GM10266 (cell line): ENCODE results near the gene MFSD12.

Experiments
- DNase-seq: peaks from one replicate; pipeline ENCODE4 v3.0.0; 2012; ENCODE audit errors: extremely low spot score
- TF ChIP-seq, protein P1 (sequence below): IDR thresholded peaks from 2 replicates; pipeline ENCODE4 v1.5.1; 2012; ENCODE audit warnings: mild to moderate bottlenecking, low read depth; ENCODE audit not compliant: control insufficient read depth, insufficient read depth; ENCODE audit errors: missing control alignments

MFSD12 gene

DNA sequence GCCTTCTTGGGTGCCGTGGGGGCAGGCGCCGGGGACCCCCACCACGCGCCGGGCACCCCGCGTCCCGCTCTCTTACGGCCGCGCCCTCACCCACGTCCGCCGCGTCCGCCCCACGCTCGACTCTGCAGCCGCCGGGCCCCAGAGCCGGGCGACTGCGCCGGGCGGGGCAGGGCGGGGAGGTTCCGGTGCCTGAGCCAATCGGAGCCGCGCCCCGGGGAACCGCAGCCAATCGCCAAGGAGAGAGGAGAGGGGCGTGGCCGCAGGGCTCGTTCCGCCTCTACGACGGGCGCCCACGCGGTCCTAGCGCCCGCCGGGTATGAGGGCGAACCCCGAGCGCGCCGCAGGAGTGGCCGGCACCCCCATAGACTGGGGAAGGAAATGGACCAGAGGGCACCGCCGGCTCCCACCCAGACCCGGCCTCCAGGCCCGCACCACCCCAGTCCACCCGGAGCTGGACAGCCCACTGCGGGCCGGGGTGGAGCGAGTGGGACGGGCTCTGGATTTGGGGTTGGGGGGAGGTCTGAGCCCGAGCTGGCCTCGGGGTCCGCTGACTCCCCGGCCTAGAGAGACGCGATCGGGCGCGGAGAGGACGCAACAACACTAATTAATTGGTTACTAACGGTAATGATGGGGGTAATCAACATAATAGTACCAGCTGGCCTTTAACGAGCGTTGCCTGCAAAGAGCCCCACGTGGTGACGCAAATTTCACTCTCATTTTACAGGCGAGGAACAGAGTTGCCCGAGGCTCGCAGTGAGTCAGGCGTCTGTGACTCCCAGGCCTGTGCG is at the start of gene MFSD12:
MFSD12 (minus strand) TSS at position 126 of the 788 bp plus-strand sequence. CDS start 183 bp downstream, outside the sequence.
- TF ChIP-seq, protein P1, sequence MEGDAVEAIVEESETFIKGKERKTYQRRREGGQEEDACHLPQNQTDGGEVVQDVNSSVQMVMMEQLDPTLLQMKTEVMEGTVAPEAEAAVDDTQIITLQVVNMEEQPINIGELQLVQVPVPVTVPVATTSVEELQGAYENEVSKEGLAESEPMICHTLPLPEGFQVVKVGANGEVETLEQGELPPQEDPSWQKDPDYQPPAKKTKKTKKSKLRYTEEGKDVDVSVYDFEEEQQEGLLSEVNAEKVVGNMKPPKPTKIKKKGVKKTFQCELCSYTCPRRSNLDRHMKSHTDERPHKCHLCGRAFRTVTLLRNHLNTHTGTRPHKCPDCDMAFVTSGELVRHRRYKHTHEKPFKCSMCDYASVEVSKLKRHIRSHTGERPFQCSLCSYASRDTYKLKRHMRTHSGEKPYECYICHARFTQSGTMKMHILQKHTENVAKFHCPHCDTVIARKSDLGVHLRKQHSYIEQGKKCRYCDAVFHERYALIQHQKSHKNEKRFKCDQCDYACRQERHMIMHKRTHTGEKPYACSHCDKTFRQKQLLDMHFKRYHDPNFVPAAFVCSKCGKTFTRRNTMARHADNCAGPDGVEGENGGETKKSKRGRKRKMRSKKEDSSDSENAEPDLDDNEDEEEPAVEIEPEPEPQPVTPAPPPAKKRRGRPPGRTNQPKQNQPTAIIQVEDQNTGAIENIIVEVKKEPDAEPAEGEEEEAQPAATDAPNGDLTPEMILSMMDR: no peak
- peak; percentile 100 for DNase-seq

DNA sequence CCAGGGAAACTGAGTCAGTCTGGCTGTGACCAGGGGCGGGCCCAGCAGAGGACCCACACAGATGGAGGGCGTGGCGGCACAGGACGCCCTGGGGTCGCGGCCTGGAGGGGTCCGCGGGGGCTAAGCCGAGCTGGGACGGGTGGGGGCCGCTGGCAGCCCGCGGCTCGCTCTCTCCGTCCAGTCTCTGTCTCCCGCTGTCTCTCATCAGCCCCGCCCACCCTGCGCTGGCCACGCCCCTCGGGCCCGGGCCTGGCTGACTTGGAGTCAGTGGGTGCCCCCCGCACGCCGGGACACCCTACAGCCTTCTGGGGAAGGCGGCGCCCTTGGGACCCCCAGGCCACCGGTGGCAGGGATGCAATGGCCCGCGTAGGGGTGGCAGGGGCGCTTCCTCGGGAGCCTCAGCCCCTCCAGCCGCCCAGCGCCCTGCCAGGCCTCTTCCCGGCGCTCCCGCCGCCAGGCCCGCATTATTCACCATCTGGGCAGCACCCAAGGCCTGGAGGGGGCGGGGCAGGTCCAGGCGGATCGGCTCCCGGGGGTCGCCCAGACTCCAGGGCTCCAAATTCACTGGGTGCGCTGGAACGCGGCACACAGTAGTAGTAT is 49.4 kb upstream of the MFSD12 start, which contains the start of gene TBXA2R:
TBXA2R (minus strand) TSS at position 186 of the 600 bp plus-strand sequence. CDS start 6,241 bp downstream, outside the sequence.
- peak; percentile 80 for DNase-seq
- TF ChIP-seq, protein P1: no peak

DNA sequence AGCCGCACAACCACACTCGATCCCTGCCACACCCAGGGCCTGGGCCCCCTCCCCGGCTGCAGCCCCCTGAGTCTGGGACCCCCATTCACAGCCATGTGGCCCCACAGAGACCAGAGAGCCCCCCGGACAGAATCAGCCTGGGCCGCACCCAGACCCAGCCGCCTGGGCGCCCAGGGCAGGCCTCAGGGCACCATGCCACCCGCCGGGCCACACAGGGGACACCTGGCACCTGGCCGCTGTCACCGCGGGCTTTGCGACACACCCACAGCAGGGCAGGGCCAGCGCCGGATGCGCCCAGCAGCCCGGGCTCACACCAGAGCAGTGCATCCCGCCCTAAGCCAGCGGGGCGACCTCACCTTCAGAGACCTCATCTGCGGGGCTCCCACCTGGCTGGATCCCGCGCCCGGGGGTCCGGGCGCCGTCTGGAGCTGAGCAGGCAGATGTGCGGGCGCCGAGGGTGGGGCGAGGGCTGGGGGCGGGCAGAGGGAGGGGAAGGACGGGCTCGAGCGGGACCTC is 48.8 kb upstream of the MFSD12 start:
- no peak for DNase-seq

DNA sequence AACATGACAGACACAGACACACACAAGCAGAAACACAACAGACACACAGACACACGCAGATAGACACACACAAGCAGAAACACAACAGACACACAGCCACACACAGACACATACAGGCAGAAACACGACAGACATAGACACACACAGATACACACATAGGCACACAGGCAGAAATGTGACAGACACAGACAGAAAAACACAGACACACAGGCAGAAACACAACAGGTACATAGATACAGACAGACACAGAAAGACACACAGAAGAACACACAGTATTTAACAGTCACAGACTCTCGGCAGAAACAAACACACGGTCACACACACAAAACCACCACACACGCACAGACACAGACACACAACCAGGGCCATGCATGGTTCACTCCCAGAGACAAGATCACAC is 48.4 kb upstream of the MFSD12 start:
- TF ChIP-seq, protein P1: no peak
- no peak for DNase-seq

More for the DNA sequence above, 48.8 kb upstream of the MFSD12 start:
- TF ChIP-seq, protein P1: no peak

DNA sequence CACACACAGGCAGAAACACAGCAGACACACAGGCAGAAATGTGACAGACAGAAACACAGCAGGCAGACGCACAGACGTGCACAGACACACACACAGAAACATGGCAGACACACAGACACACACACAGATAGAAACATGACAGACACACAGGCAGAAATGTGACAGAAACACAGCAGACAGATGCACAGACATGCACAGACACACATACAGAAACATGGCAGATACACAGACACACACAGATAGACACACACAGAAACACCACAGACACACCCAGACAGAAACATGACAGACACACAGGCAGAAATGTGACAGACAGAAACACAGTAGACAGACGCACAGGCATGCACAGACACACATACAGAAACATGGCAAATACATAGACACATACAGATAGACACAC is 48.0 kb upstream of the MFSD12 start:
- no peak for DNase-seq
- TF ChIP-seq, protein P1: no peak

DNA sequence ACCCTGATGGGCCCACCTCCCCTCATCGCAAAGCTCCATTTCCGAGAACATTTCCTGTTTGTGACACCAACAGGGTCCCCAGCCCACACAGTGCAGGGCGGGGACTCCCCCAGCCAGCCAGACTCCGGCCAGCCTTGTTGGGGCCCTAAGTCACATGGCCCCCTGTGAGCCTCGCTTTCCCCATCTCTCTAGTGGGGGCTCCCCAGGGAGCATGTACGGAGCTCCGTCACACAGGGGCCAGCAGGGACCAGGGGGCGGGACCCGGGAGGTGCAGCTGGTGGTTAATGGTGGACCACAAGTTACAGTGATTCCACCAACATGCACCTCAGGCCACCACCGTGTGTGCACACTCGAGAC is 47.6 kb upstream of the MFSD12 start:
- TF ChIP-seq, protein P1: no peak
- DNase-seq: peak; percentile 85
